Measurements from ENCODE around the gene ZHX3.

GRCh38 chr20:41363601-41364000 lies 46.1 kb upstream of the ZHX3 start:
- TF ChIP-seq, protein P1, sequence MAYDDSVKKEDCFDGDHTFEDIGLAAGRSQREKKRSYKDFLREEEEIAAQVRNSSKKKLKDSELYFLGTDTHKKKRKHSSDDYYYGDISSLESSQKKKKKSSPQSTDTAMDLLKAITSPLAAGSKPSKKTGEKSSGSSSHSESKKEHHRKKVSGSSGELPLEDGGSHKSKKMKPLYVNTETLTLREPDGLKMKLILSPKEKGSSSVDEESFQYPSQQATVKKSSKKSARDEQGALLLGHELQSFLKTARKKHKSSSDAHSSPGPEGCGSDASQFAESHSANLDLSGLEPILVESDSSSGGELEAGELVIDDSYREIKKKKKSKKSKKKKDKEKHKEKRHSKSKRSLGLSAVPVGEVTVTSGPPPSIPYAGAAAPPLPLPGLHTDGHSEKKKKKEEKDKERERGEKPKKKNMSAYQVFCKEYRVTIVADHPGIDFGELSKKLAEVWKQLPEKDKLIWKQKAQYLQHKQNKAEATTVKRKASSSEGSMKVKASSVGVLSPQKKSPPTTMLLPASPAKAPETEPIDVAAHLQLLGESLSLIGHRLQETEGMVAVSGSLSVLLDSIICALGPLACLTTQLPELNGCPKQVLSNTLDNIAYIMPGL (CRISPR knock-in tag; IDR thresholded peaks at IDR 0.05): no peak
- TF ChIP-seq MAX (CRISPR knock-in tag; IDR thresholded peaks at IDR 0.05) (no peak), CTCF (IDR thresholded peaks at IDR 0.05) (no peak), CBFB (CRISPR knock-in tag; IDR thresholded peaks at IDR 0.05; ENCODE audit: low read depth) (no peak), CREB1 (CRISPR knock-in tag; IDR thresholded peaks at IDR 0.05) (no peak)
- TF ChIP-seq, protein P2, sequence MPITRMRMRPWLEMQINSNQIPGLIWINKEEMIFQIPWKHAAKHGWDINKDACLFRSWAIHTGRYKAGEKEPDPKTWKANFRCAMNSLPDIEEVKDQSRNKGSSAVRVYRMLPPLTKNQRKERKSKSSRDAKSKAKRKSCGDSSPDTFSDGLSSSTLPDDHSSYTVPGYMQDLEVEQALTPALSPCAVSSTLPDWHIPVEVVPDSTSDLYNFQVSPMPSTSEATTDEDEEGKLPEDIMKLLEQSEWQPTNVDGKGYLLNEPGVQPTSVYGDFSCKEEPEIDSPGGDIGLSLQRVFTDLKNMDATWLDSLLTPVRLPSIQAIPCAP (CRISPR knock-in tag; IDR thresholded peaks at IDR 0.05): no peak

All from WTC11 (cell line).